HG02973 (cell line): ENCODE measurements around the gene ZSCAN26.

Experiments used
- ATAC-seq: cut with Tn5 transposase; IDR thresholded peaks from one replicate; pipeline ENCODE4 v1.9.1; 2021; ENCODE audit warnings: moderate library complexity; ENCODE audit not compliant: unreplicated experiment

The ZSCAN26 gene

DNA sequence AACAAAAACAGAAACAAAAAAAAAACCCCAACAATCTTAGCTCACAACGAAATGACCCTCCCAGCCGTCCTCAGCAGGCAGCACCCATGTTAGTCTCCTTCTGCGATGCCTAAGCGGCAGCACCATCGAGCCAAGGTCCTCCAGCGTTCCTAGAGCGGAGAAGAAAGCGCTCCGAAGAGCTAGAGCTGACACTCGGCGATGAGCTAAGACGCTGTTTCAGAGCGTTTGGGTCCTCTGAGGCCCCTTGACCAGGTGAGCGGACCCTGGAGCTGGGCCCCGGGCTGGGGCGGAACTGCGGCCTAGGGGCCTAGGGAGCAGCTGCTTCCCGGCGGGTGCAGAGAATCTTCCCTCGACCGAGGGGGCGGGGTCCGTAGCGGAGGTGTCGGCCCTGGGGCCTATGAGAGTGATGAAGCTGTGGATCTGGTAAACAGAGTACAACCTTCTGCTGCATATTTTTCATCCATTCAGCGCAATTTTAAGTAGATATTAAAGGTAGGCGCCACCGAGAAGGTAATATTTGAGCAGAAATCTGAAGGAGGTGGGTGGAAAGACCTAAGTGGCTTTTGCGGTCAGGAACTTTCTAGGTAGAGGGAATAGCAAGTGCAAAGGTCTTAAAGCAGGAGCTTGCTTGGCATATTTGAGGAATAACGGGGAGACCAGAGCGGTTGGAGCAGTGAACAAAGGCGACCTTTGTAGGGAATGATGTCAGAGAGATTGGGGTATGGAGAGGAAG lies at the start of gene ZSCAN26:
ZSCAN26 (plus strand) TSS at position 182 of the 733 bp plus-strand sequence. CDS start 4,777 bp downstream, outside the sequence.
- peak; percentile 86 for ATAC-seq

DNA sequence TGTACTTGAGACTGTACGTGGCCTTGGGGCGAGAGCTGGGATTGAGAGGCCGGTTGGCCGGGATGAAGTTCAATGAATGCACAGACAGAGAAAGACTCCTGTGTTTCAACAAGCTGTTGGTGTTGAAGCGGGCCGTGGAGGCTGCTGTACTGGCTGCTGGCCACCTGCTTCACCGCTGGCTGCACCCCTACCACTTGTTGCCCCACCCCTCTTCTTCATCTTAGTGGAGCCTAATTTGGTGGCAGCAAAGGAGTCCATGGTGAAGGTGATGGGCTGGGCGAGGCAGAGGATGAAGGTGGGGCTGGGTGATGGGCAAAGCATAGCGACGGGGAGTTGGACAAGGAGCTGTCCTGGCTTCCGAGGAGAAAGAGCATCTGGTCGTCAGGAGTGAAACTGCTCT lies 49.1 kb upstream of the ZSCAN26 start:
- ATAC-seq = no peak

DNA sequence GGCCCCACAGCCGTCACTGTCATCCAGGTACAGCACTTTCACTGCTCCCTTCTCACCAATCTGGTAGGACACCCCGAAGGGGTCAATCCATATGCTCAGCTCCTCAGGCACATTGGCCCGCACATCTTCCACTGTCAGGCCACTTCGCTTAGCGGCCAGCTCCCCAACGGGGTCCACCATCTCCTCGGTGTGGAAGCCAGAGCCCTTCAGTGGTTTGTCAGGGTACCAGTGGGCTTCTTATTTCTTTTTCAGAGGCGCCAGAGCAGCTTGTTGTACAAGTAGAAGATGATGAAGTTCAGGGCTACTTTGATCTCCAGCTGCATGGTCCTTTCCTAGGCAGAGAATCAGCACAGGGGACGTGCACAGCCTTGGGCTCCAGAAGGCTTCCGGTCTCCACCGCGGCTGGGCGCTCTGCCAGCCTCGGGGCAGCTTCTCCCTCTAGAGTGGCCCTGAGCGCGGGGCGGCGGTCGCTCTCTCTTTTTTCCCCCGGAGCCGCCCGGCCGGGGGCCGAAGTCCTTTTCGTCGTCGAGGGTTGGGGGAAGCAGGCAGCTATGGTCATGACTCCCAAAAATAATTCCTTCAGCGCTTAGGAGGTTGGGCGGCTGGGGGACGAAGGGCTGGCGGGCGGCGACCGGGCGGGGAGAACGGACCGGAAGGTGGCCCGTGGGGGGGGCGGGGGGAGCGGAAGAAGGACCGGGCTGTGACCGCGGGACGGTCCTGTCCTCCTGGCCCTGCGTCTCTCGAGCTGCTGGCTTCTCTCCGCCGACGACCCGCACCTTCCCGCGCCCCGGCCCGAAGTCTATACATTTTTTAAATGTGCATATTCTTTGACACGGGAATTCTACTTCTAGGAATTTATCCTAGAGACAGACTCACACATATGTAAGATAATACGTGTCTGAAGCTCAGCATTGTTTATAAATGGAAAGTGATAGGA lies 48.4 kb upstream of the ZSCAN26 start:
- no peak for ATAC-seq

DNA sequence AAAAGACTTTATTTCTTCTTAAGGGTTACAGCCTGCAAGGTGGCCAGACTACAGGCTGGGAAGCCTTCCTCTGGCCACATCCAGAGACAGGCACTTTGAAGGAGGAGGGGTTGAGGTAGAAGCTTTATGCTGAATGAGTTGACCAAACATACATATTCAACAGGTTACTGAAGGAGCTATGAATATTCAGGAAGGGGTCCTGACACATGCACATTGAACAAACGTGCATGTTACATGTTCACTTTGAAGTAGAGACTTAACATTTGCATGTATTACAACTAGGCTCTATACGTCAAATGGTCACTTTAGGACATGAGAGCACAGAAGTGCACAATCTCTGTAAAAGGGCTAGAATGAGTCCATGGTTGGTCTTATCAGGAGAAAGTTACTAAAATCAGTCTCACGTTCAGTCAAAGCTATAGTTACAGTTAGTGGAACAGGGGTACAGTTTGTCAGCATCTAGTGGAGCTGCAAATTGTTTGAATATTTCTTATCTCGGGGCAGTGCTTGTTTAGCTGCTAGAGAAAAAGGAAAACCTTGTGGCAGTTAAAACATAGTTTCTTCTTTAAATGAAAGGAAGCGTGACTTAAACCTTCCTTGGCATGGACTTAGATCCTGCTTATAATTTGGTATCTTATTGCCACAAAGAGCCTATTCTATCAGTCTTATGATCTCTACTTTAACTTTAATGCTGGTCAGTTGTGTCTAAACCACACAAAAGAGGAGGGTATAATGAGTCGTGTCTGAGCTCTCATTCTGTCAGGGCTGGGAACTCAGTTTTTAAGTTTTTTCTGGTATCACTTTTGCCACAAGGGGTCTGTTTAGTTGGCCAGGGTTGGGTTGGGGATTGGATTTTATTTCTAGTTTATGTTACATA lies 46.4 kb upstream of the ZSCAN26 start:
- ATAC-seq = no peak

DNA sequence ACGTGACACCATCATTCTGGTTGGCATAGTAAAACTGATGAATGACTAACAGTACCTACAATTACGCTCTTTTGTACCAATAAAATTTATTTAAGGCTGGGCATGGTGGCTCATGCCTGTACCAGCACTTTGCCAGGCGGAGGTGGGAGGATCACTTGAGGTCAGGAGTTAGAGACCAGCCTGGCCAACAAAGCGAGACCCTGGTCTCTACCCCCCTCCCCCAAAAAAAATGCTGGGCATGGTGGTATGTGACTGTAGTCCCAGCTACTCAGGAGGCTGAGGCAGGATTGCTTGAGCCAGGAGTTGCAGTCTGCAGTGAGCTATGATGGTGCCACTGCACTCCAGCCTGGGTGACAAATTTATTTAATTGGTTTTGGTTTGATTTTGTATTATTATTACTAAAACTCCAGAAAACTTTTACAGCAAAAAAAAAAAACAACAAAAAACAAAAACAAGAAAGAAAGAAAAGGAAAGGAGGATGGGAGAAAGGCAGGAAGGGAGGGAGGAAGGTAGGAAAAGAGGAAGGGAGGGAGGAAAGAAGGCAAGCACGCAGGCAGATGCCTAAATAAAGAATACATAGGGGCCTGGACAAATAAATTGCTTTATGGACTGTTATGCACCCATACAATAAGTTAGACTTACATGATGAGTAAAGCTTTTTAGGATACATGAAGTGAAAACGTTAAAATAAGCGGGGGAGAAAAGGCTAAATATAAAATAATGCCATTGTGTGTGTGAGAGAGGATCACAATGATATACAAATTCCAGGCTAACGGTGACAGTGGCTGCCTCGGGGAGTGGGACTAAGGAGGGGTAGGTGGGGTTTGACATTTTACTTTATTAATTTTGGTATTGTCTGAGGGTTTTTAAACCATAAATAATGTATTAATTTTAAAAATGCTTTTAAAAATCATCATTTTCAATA lies 42.5 kb upstream of the ZSCAN26 start:
- no peak for ATAC-seq

DNA sequence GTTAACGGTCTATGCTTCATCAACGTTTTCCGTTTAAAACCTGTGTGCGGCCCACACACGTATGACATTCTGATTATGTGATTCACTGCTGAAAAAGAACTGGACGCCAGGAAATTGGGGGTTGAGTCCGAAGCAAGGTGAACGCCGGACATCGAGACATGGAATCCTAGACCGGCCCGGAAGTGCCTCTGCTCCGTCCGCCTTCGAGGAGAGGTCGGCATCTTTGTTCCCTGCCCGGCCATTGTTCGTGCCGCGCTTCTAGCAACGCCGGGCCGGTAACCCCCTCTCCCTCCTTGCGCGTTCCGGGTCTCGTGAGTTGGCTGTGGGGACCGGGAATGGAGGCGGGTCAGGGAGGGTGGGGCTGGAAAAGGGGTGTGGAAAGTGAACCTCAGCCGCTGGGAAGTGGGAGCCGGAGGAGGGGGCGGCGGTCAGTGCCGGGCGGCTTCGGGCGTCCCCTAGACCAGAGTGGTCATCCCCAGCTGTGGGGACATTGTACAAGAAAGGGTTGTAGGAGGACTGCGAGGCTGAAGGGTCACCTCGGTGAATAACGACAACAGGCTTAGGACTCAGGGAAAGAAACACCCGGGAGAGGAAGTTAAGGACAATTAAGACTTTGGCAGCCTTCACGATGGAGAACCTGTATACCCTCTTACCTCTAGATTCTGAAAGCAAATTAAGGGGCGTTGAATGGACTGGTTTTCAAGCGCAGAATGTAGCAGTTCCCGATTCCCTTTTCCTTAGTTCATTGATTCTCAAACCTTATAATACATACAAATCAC lies 41.7 kb upstream of the ZSCAN26 start, which contains the start of gene ZSCAN9:
ZSCAN9 (plus strand) TSS at position 220 of the 779 bp plus-strand sequence. CDS start 1,810 bp downstream, outside the sequence.
- no peak for ATAC-seq

DNA sequence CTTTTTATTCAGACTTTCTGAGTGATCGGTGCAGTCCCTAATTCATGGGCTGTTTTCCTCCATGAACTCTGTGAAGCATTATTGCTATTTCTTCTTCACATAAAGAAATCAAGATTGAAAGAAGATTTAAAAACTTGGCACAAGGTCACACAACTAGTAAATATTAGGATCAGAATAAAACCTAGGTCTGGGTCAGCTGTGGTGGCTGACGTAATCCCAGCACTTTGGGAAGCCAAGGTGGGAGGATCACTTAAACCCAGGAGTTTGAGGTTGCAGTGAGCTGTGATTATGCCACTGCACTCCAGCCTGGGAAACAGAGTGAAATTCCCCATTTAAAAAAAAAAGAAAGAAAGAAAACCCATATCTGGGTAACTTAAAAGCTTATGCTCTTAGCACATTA lies 40.5 kb upstream of the ZSCAN26 start:
- no peak for ATAC-seq

DNA sequence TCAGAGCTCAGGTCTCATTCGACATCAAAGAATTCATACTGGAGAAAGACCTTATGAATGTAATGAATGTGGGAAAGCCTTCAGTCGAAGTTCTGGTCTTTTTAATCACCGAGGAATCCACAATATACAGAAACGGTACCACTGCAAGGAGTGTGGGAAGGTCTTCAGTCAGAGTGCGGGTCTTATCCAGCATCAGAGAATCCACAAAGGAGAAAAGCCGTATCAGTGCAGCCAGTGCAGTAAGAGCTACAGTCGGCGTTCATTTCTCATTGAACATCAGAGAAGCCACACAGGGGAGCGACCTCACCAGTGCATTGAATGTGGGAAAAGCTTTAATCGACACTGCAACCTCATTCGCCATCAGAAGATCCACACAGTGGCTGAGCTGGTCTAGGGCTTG lies 34.2 kb upstream of the ZSCAN26 start:
- ATAC-seq = no peak

DNA sequence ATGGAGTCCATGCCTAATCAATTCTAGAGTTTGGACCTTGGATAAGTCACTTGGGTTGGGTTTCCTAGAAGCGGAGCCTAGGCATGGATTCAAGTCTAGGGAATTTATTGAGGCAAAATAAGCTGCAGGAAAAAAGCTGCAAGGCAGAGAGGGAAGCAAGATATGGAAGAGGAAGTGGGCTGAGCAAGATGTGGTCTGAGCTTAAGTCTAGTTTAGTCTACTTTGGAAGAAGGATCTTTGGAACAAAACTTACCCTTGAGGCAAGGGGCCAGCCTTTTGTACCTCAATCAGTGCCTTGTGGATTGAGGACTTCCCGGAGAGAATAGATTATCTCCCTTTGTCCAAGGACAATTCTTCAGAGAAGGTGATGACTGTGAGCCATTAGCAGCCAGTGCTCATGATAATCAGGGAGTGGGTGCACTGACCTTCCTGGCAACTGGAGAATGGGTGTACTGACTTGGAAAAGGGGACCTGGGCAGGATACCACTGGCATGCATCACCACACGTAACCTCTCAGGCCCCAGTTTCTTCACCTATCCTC lies 31.0 kb upstream of the ZSCAN26 start:
- no peak for ATAC-seq

DNA sequence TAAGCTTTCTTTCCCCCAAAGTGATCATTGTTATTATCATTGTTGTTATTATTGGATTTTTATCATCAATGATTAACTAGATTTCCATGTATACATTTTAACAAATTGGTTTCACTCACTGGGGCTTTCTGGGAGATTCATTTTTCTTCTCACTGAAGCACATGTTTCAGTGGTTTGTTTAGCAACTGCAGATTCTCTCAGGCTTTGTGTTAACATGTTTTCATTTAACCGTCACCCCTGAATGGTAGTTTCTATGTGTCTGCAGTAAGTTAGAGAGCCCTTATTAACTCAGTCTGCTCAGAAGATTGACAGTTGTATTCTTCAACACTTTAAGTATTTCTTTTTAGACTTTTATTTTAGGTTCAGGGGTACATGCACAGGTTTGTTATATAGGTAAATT lies 27.3 kb upstream of the ZSCAN26 start:
- ATAC-seq = no peak

DNA sequence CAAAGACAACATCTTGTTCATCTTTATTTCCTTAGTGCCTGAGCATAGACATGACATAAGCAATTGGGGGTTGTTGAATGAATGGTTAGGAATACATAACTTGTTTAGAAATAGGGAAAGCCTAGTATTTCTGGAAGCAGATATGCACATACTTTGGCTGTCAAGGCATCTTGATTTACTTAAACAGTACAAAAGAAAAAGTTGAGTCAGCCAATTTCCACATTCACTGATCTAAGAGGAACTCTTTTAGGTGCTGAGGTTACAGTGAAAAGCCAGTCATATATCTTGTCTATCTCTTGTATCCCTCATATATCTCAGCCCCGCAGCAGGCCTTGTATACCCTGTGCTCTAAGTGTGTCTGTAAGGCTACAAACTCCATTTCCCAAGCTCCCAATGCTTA lies 26.5 kb upstream of the ZSCAN26 start:
- ATAC-seq = no peak

DNA sequence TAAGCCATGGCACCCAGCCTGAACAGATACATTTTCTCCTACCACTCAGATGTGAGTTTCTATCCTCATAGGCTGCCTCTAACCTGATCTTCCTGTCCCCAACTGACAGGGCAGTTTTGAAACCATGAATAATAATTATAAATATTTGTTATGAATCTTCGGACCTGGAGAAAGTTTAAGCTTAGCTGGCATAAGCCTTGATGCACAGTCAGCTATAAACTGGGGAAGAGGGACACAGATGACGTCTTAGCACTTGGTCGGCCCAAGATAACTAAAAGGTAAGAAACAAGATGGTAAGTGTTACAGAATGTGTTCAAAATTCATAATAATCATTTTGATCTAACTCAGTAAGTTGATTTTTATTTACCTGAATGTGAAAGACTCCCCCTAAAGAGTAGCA lies 23.0 kb upstream of the ZSCAN26 start:
- no peak for ATAC-seq

DNA sequence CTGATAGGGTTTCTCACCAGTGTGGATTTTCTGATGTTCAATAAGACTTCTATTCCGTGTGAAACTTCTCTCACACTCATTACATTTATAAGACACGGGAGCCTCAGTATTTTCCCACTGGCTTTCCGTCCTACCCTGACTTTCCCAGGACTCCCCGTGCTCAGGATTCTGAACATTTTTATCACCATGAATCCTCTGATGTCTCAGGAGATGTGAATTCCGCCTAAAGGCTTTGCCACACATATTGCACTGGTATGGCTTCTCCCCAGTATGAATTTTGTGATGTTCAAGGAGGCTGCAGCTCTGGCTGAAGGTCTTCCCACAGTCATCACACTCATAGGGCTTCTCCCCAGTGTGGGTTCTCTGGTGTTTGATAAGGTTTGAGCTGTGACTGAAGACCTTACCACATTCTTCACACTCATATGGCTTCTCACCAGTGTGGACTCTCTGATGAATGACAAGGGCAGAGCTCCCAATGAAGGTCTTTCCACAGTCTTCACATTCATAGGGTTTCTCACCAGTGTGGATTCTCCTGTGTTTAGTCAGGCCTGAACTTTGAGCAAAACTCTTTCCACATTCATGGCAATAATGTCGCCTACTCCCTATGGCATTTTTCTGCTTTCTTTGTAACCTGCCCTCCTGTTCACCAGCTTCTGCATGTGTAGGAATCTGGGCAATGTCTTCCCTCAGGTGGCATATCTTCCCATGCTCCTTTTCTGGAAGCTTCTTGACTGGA lies 21.6 kb upstream of the ZSCAN26 start:
- no peak for ATAC-seq

DNA sequence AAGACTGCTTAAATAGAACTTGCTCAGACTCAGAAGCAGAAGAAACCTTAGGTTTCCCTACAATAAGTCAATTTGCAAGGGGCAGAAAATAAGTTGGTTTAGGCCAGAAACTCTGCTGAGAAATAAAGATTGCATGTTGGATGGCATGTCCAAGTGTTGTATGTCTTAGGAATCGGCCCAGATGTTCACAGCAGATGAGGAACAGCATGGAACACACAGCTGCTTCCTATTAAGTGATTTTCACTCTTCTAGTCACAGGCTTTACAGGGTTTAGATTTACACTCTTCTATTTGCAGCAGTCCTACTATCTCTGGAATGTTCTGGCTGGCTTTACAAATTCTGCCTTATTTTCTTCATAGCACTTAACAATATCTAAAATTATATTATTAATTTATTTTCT lies 18.0 kb upstream of the ZSCAN26 start:
- no peak for ATAC-seq

DNA sequence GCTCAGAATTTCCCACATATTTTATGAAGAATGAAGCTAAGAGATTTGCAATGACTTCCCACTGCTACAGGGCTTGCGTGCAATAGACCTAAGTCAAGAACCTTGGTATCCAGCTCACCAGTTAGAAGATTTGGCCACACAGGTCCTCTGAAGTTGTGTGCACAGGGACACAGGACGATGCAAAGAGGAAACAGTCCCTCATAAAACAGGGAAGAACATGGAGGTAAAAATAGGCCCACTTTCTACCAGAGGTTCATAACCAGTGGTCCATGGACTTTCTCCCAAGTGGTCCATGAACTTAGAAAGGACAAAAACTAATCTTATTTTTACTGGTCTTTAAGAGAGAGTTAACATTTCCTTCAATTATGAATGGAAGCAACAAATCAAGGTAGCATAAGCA lies 16.2 kb upstream of the ZSCAN26 start:
- no peak for ATAC-seq

DNA sequence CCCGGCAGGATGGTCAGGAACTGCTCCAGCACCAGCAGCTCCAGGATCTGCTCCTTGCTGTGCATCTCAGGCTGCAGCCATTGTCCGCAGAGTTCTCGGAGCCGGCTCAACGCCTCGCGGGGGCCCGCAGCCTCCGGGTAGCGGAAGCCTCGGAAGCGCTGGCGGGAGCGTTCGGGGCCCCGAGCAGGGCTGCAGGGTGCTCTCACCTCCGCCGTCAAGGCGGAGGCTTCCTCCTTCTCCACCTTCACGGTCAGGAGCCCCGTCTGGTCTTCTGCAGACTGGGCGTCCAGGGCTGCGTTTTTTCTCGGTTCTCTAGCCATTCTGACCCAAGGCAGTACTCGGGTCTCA lies 15.3 kb upstream of the ZSCAN26 start:
- ATAC-seq = peak; percentile 39

DNA sequence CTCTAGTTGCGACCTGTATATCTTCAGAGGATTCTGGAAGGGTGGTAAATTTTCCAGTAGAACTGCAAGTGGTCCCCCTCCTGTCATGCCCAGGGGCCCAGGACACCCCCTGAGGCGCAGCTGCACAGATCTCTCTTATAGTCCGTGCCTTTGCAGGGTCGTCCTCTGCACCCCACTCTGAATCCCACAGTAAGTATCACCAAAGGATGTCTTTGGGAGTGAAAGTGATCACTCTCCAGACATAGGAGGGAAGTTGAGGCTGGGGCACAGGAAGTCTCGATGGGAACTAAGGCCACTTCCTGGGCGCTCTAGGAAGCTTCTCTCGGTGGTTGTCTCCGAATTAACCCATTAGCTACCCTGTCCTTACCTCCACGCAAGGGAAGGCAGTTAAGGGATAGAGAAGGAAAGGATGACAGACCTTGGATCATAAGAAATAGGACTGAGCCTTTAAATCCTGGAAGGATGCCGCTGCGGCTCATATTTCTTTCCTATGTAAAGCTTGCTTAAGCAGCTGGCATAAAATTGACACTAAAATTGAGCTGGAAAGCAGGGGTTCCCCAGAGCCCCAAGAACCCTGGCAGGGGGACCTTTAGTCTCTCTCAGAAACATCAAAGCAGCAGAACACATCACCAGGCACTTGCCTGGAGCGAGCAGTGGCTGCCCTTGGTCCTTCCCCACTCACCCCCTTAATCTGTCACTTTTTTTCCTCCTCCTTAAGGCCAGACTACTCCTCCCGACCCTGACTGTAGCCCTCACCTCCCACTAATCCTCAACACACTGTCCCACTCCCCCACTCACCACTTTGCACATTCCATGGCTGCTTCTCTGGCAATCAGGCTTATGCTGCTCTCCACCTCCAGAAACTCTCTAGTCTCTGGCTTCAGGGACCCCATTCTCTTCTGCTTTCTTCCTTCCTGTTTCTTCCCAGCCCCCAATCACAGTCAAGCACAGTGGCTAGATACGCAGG lies 14.7 kb upstream of the ZSCAN26 start, which contains the start of gene ZKSCAN4:
ZKSCAN4 (minus strand) TSS at position 261 of the 967 bp plus-strand sequence. CDS start 289 bp downstream, outside the sequence.
- ATAC-seq = peak; percentile 72
